ENCODE data around the gene PPP1R37.
A peak's percentile ranks its signal among the peaks of the same experiment; 100 is the strongest.

Gene PPP1R37

GRCh38 chr19:45070214-45070613, 22.8 kb upstream of the PPP1R37 start:
- no peak for DNase-seq (ENCODE audit: insufficient read length, low spot score)
- peak; percentile 75 for FAIRE-seq
- 0 out of 2 replicates have a peak, but pooled peaks have one; percentile 16 for TF ChIP-seq POLR2A (IDR thresholded peaks at IDR 0.05; ENCODE audit: low read depth, low read length)
- TF ChIP-seq TAF1 (IDR thresholded peaks at IDR 0.05; ENCODE audit: low read depth, low read length) = no peak
- peak; percentile 60; the same call in 1 of the 2 replicates for TF ChIP-seq POLR2AphosphoS5 (IDR thresholded peaks at IDR 0.05; ENCODE audit: low read depth, low read length)
- no peak for TF ChIP-seq POU2F2 (IDR thresholded peaks at IDR 0.05; ENCODE audit: low read depth, low read length)

- DNase-seq (ENCODE audit: insufficient read length, low spot score) = no peak
- TF ChIP-seq POLR2AphosphoS5 (IDR thresholded peaks at IDR 0.05; ENCODE audit: low read depth, low read length) (peak; percentile 66; the same call in 1 of the 2 replicates), PAX5 (IDR thresholded peaks at IDR 0.05; ENCODE audit: insufficient read depth, low read length, severe bottlenecking) (no peak), POLR2A (IDR thresholded peaks at IDR 0.05; ENCODE audit: low read depth, low read length) (0 out of 2 replicates have a peak, but pooled peaks have one; percentile 11)
- FAIRE-seq = no peak
Measured at GRCh38 chr19:45070861-45071544, 22.0 kb upstream of the PPP1R37 start.

DNA sequence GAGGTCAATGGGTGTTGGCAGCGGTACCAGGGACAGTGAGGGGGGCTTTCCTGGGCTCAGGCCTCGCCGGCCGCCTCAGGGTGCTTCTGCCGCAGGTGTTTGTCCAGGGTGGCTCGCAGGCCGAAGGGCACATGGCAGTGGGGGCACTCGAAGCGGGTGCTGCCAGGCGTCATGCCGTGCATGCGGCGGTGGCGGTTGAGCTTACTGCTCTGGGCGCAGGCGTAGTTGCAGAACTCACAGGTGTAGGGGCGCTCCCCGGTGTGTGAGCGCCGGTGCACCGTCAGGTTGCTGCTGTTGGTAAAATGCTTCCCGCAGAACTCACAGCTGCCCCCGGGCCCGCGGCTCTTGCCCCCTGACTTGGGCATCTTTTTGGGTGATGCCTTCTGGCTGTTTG, 21.4 kb upstream of the PPP1R37 start:
- DNase-seq (ENCODE audit: insufficient read length, low spot score) (no peak), FAIRE-seq (no peak)
- peak; percentile 12; the same call in 1 of the 2 replicates for TF ChIP-seq POLR2AphosphoS5 (IDR thresholded peaks at IDR 0.05; ENCODE audit: low read depth, low read length)
- TF ChIP-seq TAF1 (IDR thresholded peaks at IDR 0.05; ENCODE audit: low read depth, low read length) = no peak

DNA sequence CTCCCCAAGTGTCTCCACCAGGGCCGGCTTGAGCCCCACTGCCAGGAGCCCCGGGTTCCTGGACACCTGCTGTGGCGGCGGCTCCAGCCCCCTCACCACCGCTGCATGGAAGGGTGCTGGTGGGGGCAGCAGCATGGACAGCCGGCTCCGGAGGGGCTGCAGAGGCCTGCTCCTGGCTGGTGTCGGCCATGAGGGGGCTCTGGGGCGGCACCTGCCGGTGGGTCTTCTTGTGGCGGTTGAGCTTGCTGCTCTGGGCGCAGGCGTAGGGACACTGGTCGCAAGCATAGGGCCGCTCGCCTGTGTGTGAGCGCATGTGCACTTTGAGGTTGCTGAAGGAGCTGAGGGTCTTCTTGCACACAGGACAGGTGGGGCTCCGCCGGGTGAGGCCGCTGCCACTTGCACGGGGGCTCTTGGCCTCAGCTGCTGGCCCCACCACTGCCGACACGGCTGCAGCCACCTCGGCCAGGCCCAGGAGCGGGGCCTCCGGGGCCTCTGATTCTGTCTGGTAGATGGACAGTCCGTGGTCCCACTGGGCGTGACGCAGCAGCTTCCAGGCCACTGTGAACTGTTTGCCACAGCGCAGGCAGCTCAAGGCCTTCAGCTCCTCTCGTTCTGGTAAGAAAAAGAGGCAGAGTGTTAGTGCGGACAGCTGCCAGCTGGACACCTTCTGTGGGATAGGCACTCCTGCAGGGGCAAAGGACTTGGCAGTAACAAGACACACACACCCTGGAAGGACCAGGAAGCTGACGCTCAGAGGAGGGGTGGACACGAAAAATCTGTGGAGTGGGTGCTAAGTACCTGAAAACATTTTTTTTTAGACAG, 20.8 kb upstream of the PPP1R37 start:
- no peak for FAIRE-seq
- TF ChIP-seq POU2F2 (IDR thresholded peaks at IDR 0.05; ENCODE audit: low read depth, low read length) (no peak), PAX5 (IDR thresholded peaks at IDR 0.05; ENCODE audit: insufficient read depth, low read length, severe bottlenecking) (no peak)
- no peak for DNase-seq (ENCODE audit: insufficient read length, low spot score)

DNA sequence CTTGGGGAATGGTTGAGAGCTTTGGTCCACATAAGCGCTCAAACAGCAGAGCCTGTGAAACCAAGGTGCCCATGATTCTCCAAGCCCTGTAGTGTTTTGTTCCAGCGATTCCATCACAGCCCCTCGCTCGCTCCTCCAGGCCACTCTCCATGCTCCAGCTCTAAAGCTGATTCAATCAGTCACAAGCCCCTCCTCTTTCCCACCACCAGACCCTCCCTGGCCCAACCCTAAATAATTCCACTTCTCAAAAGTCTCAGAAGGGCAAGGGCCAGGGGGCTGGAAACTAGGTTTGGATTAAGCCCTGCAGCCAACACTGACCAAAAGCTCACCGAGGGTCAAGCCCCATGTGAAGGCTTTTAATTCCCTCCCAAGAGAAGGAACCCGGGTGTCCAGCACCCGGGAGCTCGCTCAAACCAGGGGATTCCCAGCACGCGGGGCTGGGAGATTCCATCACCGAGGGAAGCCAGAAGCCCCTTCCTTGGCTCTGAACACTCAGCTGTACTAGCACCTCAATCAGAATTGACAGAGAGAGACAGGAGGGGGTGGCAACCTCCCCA, 18.2 kb upstream of the PPP1R37 start:
- FAIRE-seq = no peak

DNA sequence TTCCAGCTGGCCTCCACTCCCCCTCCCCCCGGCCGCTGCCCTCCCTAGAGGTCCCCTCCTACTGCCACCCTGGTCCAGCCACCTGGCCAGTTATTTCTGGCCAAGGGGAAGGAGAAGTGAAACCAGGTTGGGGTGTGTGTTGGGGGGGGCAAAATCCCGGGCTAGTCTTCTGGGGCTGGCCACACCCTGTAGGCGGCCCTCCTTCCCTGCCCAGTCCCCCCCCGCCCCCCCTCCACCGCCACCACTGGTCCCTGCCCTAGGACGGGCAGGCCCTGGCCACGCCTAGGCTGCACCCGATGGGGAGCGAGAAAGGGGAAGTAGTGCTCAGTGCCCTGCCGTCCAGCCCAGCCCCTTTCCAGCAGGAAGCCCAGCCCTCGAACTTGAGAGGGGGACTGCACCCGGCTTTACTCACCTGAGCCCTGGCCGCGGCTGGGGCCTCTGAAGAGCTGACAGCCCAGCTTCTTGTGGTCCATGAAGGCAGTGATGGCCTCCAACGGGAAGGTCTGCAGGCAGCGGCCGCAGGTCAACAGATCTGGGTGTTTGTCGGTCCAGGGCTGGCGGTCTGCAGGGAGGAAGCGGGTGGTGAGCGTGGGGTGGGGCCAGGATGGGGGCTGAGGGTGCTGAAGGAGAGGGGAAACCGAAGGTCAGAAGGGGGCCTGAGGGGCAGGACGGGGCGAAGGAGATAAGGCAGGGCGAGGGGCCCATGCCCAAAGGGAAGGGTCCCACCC, 17.5 kb upstream of the PPP1R37 start:
- peak; percentile 82 for DNase-seq (ENCODE audit: insufficient read length, low spot score)
- no peak for FAIRE-seq
- TF ChIP-seq SPI1 (IDR thresholded peaks at IDR 0.05; ENCODE audit: low read depth, low read length) (peak; percentile 95), TAF1 (IDR thresholded peaks at IDR 0.05; ENCODE audit: low read depth, low read length) (peak; percentile 19; the same call in 1 of the 2 replicates), PAX5 (IDR thresholded peaks at IDR 0.05; ENCODE audit: insufficient read depth, low read length, severe bottlenecking) (no peak)

More for the DNA sequence above, 18.2 kb upstream of the PPP1R37 start:
- TF ChIP-seq TAF1 (IDR thresholded peaks at IDR 0.05; ENCODE audit: low read depth, low read length) (0 out of 2 replicates have a peak, but pooled peaks have one; percentile 43), POLR2AphosphoS5 (IDR thresholded peaks at IDR 0.05; ENCODE audit: low read depth, low read length) (no peak)
- DNase-seq (ENCODE audit: insufficient read length, low spot score) = no peak

GRCh38 chr19:45076029-45076850, 16.7 kb upstream of the PPP1R37 start, which contains the start of gene ZNF296:
ZNF296 (minus strand) TSS chr19:45076478; CDS start chr19:45076373, 105 bp downstream.
- peak; percentile 85 for DNase-seq (ENCODE audit: insufficient read length, low spot score)
- peak; percentile 96 for FAIRE-seq
- TF ChIP-seq PAX5 (IDR thresholded peaks at IDR 0.05; ENCODE audit: insufficient read depth, low read length, severe bottlenecking) (no peak), SPI1 (IDR thresholded peaks at IDR 0.05; ENCODE audit: low read depth, low read length) (no peak), POU2F2 (IDR thresholded peaks at IDR 0.05; ENCODE audit: low read depth, low read length) (no peak), POLR2A (IDR thresholded peaks at IDR 0.05; ENCODE audit: low read depth, low read length) (peak; percentile 59; the same call in 1 of the 2 replicates), TAF1 (IDR thresholded peaks at IDR 0.05; ENCODE audit: low read depth, low read length) (peak; percentile 60), POLR2AphosphoS5 (IDR thresholded peaks at IDR 0.05; ENCODE audit: low read depth, low read length) (peak; percentile 61; the same call in 1 of the 2 replicates)

DNA sequence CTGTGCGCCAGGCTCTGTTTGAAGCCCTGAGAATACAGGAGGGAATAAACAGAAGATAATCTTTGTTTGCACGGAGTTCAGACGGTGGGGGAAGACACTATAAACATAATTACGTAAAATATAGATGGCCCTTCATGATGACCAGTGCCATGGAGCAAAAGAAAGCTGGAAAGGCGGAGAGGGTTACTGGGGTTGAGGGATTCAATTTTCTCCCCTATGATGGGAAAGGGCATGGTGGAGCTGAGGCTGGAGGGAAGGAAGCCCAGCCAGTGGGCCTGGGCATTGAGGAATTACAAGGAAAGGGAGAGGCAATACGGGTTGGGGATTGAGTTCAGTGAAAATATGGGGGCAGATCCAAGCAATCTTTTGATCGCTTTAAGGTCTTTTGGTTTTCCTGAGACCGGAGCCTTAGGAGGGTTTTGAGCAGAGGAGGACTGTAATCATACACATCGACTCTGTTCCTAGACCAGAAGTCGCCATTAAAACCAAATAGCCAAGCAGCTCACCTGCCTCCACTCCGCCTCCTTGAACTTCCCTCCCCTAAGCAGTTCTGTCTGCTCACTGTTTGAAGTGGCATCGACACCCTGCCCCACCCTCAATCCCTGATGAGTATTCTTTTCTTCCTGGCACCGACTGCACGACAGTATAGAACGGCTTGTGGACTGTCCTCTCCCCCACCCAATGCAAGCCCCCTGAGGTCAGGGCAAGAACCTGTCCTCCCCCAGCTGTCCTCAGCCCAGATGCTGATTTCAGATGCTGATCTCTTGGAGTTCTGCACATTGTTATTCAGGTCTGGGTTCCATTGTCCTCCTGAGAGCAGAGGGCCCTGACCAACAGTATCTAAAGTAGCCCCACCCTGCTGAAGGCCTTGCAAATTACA, 15.9 kb upstream of the PPP1R37 start:
- peak; percentile 26 for FAIRE-seq
- TF ChIP-seq POLR2AphosphoS5 (IDR thresholded peaks at IDR 0.05; ENCODE audit: low read depth, low read length) (no peak), TAF1 (IDR thresholded peaks at IDR 0.05; ENCODE audit: low read depth, low read length) (no peak), SPI1 (IDR thresholded peaks at IDR 0.05; ENCODE audit: low read depth, low read length) (no peak), POU2F2 (IDR thresholded peaks at IDR 0.05; ENCODE audit: low read depth, low read length) (no peak), PAX5 (IDR thresholded peaks at IDR 0.05; ENCODE audit: insufficient read depth, low read length, severe bottlenecking) (no peak), POLR2A (IDR thresholded peaks at IDR 0.05; ENCODE audit: low read depth, low read length) (no peak)
- no peak for DNase-seq (ENCODE audit: insufficient read length, low spot score)
